Measurements from ENCODE around the gene MEX3A.

GRCh38 chr1:156073740-156074139 is 8.5 kb downstream of the MEX3A start:
- TF ChIP-seq MAX (IDR thresholded peaks at IDR 0.05), result no peak
- no peak for TF ChIP-seq EP300 (IDR thresholded peaks at IDR 0.05; ENCODE audit: borderline replicate concordance)
- TF ChIP-seq CREB1 (IDR thresholded peaks at IDR 0.05; ENCODE audit: low read depth), result no peak

Data from Ishikawa (cell line).